Measurements from ENCODE around the gene DNAJC30.

DNA sequence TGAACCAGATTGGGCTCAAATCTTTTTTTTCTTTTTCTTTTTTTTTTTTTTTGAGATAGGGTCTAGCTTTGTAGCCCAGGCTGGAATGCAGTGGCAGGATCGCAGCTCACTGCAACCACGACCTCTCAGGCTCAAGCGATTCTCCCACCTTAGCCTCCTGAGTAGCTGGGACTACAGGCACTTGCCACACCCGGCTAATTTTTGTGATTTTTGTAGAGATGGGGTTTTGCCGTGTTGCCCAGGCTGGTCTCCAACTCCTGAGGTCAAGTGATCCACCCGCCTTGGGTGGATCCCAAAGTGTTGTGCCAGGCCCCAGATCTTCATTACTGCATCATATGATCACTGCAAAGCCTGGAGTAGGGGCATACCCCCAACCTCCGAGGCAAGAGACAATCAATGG, 2.8 kb downstream of the DNAJC30 start:
- TF ChIP-seq, protein P1, sequence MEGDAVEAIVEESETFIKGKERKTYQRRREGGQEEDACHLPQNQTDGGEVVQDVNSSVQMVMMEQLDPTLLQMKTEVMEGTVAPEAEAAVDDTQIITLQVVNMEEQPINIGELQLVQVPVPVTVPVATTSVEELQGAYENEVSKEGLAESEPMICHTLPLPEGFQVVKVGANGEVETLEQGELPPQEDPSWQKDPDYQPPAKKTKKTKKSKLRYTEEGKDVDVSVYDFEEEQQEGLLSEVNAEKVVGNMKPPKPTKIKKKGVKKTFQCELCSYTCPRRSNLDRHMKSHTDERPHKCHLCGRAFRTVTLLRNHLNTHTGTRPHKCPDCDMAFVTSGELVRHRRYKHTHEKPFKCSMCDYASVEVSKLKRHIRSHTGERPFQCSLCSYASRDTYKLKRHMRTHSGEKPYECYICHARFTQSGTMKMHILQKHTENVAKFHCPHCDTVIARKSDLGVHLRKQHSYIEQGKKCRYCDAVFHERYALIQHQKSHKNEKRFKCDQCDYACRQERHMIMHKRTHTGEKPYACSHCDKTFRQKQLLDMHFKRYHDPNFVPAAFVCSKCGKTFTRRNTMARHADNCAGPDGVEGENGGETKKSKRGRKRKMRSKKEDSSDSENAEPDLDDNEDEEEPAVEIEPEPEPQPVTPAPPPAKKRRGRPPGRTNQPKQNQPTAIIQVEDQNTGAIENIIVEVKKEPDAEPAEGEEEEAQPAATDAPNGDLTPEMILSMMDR (IDR thresholded peaks at IDR 0.05) = no peak
- TF ChIP-seq POLR2A (IDR thresholded peaks at IDR 0.05) (no peak), EP300 (IDR thresholded peaks at IDR 0.05) (no peak), POLR2AphosphoS5 (IDR thresholded peaks at IDR 0.05) (no peak)
